NCI-H2107 treated with DMSO at 0.1 percent for 48 hours (cell line): Measurements from ENCODE around the gene RBM15.

Experiments used
- DNase-seq: peaks from one replicate; lab custom pipeline; 2025; ENCODE audit not compliant: unreplicated experiment; lab: John Stamatoyannopoulos, UW

The RBM15 gene

GRCh38 chr1:110321045-110321444, 18.1 kb upstream of the RBM15 start:
- DNase-seq = no peak

GRCh38 chr1:110321846-110322245, 17.3 kb upstream of the RBM15 start:
- no peak for DNase-seq

- no peak for DNase-seq
Observed at GRCh38 chr1:110324667-110325066, 14.5 kb upstream of the RBM15 start.

- DNase-seq = no peak
Observed at GRCh38 chr1:110326826-110327225, 12.4 kb upstream of the RBM15 start.

GRCh38 chr1:110328274-110328673, 10.9 kb upstream of the RBM15 start:
- DNase-seq = no peak

GRCh38 chr1:110328700-110329099, 10.5 kb upstream of the RBM15 start:
- no peak for DNase-seq

GRCh38 chr1:110335265-110335664, 3.9 kb upstream of the RBM15 start:
- DNase-seq = no peak

GRCh38 chr1:110336300-110337039, 2.7 kb upstream of the RBM15 start:
- peak; percentile 61 for DNase-seq

- DNase-seq = peak; percentile 79
Observed at GRCh38 chr1:110337704-110338308, 1.4 kb upstream of the RBM15 start.

- no peak for DNase-seq
Observed at GRCh38 chr1:110338309-110338885, 780 bp upstream of the RBM15 start.

GRCh38 chr1:110339407-110340206, 430 bp downstream of the RBM15 start:
- no peak for DNase-seq

- peak; percentile 59 for DNase-seq
Observed at GRCh38 chr1:110340207-110340468, 961 bp downstream of the RBM15 start.

GRCh38 chr1:110341146-110341871, 2.1 kb downstream of the RBM15 start:
- DNase-seq = peak; percentile 34

- DNase-seq = no peak
Observed at GRCh38 chr1:110341872-110342331, 2.7 kb downstream of the RBM15 start.

GRCh38 chr1:110343249-110343648, 4.1 kb downstream of the RBM15 start:
- DNase-seq = no peak

- no peak for DNase-seq
Observed at GRCh38 chr1:110344152-110344551, 5.0 kb downstream of the RBM15 start.

- no peak for DNase-seq
Observed at GRCh38 chr1:110345480-110345879, 6.3 kb downstream of the RBM15 start.

- DNase-seq = no peak
Observed at GRCh38 chr1:110346690-110347089, 7.5 kb downstream of the RBM15 start.

GRCh38 chr1:110347182-110347893, 8.2 kb downstream of the RBM15 start:
- no peak for DNase-seq

- DNase-seq = no peak
Observed at GRCh38 chr1:110348050-110348449, 8.9 kb downstream of the RBM15 start.
